ENCODE results near the gene XG.
"Not testable (repeated sequence)": the region's sequence is repeated elsewhere in the genome, so short reads cannot be mapped to it uniquely, and the experiment has no call there.

XG gene

DNA sequence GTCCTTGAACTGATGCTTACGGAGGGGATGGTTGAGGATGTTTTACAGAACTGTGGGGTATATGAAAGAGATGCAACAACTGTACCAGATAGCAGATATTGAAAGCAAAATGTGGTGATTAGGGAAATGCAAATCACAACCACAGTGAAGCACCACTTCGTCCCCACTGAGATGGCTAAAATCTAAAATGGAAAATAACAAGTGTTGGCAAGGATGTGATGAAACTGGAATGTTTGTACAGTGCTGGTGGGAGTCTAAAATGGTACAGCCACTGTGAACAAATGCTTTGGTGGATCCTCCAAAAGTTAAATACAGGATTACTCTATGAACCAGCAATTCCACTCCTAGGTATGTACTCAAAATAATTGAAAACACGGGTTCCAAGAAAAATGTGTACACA, 22.9 kb downstream of the XG start:
- DNase-seq (ENCODE audit: insufficient read length, low spot score): no peak
- FAIRE-seq: no peak
- no peak for TF ChIP-seq TAF1 (IDR thresholded peaks at IDR 0.05; ENCODE audit: low read depth, low read length)

DNA sequence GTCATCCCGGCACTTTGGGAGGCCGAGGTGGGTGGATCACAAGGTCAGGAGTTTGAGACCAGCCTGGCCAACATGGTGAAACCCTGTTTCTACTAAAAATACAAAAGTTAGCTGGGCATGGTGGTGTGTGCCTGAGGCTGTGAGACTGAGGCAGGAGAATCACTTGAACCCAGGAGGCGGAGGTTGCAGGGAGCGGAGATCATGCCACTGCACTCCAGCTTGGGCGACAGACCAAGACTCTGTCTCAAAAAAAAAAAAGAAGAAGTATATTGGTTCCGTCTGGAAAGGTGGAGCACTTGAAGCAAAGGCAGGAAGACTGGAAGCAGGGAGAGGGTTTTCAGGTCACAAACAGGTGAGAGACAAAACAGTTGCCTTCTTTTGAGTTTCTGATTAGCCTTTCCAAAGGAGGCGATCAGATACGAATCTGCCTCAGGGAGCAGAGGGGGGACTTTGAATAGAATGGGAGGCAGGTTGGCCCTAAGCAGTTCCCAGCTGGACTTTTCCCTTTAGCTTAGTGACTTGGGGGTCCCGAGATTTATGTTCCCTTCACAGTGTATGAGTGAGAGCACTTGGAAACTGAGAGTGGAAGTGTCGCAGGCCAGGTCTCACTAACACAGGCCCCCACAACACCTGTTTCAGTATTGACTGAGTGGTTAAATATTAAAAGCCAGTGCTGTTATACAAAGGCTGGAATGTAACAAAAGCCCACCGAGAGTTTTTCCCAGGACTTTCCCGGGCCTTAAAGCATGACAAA, 28.8 kb downstream of the XG start:
- DNase-seq (ENCODE audit: insufficient read length, low spot score); FAIRE-seq: not testable (repeated sequence)

DNA sequence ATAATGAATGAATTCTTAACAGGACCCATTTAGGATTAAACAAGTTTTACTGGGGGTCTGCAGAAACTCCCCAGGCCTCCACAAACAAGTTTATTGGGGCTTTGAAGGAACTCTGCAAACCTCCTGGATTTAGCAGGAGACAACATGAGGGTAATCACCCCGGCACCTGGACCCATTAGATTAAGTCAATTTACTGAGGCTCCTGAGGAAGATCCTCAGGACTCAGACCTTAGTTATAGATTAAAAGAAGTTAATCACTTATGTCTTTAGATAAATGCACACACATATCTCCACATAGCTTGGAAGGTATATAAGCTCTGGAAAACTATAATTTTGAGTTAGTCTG, 29.4 kb downstream of the XG start:
- TF ChIP-seq POU2F2 (IDR thresholded peaks at IDR 0.05; ENCODE audit: low read depth, low read length) (no peak), SPI1 (IDR thresholded peaks at IDR 0.05; ENCODE audit: low read depth, low read length) (no peak), PAX5 (IDR thresholded peaks at IDR 0.05; ENCODE audit: insufficient read depth, low read length, severe bottlenecking) (no peak), TAF1 (IDR thresholded peaks at IDR 0.05; ENCODE audit: low read depth, low read length) (no peak), POLR2AphosphoS5 (IDR thresholded peaks at IDR 0.05; ENCODE audit: low read depth, low read length) (no peak), POLR2A (IDR thresholded peaks at IDR 0.05; ENCODE audit: low read depth, low read length) (no peak)
- no peak for DNase-seq (ENCODE audit: insufficient read length, low spot score)
- no peak for FAIRE-seq

DNA sequence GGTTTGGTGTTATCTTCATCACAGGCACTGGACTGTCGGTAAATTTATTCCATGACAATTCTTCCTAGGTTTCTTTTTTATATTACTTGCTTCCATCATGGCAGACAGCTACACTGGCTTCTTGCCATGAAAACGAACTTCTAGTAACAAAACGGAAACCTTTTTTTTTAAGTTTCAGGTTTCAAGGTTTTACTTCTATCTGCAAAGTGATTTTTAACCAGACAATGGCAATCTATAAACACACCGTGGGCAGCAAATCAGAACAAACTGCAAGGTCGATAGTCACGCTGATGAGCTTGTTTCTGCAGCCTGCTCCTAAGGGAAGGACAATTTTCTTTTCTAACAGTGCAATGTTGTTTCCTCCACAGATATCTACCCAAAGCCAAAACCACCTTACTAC, 29.9 kb downstream of the XG start:
- FAIRE-seq: no peak

DNA sequence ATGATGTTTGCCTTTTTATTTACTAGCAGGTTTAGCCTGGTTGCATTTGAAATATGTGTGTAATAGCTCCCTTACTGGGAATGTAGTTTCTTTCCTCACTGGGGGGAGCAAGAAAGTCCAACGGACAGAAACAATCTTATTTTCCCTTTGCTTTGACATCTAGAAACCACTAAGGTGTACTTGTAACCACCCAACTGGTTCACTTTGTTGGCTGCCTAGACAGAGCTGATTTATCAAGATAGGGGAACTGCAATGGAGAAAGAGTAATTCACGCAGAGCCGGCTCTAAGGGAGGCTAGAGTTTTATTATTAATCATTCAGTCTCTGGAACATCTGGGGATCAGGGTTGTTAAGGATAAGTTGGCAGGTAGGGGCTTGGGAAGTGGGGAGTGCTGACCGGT, 30.3 kb downstream of the XG start:
- FAIRE-seq (no peak), DNase-seq (ENCODE audit: insufficient read length, low spot score) (no peak)
- TF ChIP-seq TAF1 (IDR thresholded peaks at IDR 0.05; ENCODE audit: low read depth, low read length) (no peak), PAX5 (IDR thresholded peaks at IDR 0.05; ENCODE audit: insufficient read depth, low read length, severe bottlenecking) (no peak), SPI1 (IDR thresholded peaks at IDR 0.05; ENCODE audit: low read depth, low read length) (no peak), POU2F2 (IDR thresholded peaks at IDR 0.05; ENCODE audit: low read depth, low read length) (no peak), POLR2AphosphoS5 (IDR thresholded peaks at IDR 0.05; ENCODE audit: low read depth, low read length) (no peak), POLR2A (IDR thresholded peaks at IDR 0.05; ENCODE audit: low read depth, low read length) (no peak)

More for the DNA sequence above, 29.9 kb downstream of the XG start:
- DNase-seq (ENCODE audit: insufficient read length, low spot score): no peak
- TF ChIP-seq POLR2AphosphoS5 (IDR thresholded peaks at IDR 0.05; ENCODE audit: low read depth, low read length) (no peak), SPI1 (IDR thresholded peaks at IDR 0.05; ENCODE audit: low read depth, low read length) (no peak), PAX5 (IDR thresholded peaks at IDR 0.05; ENCODE audit: insufficient read depth, low read length, severe bottlenecking) (no peak), TAF1 (IDR thresholded peaks at IDR 0.05; ENCODE audit: low read depth, low read length) (no peak), POU2F2 (IDR thresholded peaks at IDR 0.05; ENCODE audit: low read depth, low read length) (no peak), POLR2A (IDR thresholded peaks at IDR 0.05; ENCODE audit: low read depth, low read length) (no peak)

DNA sequence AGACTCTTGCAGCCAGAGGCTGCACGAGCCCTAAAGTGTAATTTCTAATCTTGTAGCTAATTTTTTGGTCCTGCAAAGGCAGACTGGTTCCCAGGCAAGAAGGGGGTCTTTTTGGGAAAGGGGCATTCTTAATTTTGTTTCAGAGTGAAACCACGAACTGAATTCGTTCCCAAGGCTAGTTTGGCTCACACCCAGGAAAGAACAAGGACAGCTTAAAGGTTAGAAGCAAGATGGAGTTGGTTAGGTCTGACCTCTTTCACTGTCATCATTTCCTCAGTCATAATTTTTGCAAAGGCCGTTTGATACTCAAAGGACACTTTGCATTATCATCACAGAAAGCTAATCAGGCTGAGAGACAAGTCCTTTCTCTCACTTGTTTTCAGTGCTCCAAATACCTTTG, 30.9 kb downstream of the XG start:
- no peak for TF ChIP-seq TAF1 (IDR thresholded peaks at IDR 0.05; ENCODE audit: low read depth, low read length)
- DNase-seq (ENCODE audit: insufficient read length, low spot score) (no peak), FAIRE-seq (no peak)

DNA sequence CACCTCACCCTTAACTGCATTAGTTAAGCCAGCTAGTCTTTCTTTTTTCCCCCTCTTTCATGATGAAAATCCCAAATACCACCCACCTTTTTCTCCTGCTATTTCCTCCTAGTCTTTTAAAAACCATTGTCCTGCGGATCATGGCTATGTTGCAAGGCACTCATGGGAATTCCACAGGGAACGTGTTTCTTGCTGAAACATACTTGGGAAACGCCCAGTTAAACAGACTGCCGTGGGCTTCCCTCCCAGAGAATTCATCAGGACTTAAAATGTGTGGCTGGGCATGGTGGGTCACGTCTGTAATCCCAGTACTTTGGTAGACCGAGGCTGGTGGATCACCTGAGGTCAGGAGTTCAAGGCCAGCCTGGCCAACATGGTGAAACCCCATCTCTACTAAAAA, 32.2 kb downstream of the XG start:
- DNase-seq (ENCODE audit: insufficient read length, low spot score): no peak
- no peak for FAIRE-seq
- TF ChIP-seq POLR2A (IDR thresholded peaks at IDR 0.05; ENCODE audit: low read depth, low read length) (no peak), PAX5 (IDR thresholded peaks at IDR 0.05; ENCODE audit: insufficient read depth, low read length, severe bottlenecking) (no peak), TAF1 (IDR thresholded peaks at IDR 0.05; ENCODE audit: low read depth, low read length) (no peak), POLR2AphosphoS5 (IDR thresholded peaks at IDR 0.05; ENCODE audit: low read depth, low read length) (no peak), SPI1 (IDR thresholded peaks at IDR 0.05; ENCODE audit: low read depth, low read length) (no peak), POU2F2 (IDR thresholded peaks at IDR 0.05; ENCODE audit: low read depth, low read length) (no peak)

DNA sequence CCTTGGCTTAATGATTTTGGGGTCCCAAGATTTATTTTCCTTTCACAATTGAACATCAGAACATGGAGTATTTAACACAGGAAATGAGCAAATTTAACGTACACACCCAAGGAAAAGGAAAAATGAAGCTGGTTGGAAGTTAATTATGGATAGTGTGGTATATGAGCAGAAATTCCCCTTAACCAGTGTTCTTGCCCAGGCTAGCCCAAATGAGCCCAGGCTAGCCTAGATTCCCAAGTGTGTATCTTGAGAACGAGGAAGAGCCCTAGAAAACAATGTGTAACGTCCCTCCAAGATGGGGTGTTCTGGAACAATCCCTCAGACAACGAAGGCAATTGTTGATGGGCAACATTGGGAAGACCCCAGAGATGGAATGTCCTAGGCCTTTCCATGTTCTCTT, 33.7 kb downstream of the XG start:
- TF ChIP-seq POLR2A (IDR thresholded peaks at IDR 0.05; ENCODE audit: low read depth, low read length): no peak
- no peak for TF ChIP-seq POU2F2 (IDR thresholded peaks at IDR 0.05; ENCODE audit: low read depth, low read length)
- TF ChIP-seq SPI1 (IDR thresholded peaks at IDR 0.05; ENCODE audit: low read depth, low read length): no peak
- no peak for TF ChIP-seq PAX5 (IDR thresholded peaks at IDR 0.05; ENCODE audit: insufficient read depth, low read length, severe bottlenecking)
- TF ChIP-seq TAF1 (IDR thresholded peaks at IDR 0.05; ENCODE audit: low read depth, low read length): no peak
- no peak for FAIRE-seq
- no peak for DNase-seq (ENCODE audit: insufficient read length, low spot score)

DNA sequence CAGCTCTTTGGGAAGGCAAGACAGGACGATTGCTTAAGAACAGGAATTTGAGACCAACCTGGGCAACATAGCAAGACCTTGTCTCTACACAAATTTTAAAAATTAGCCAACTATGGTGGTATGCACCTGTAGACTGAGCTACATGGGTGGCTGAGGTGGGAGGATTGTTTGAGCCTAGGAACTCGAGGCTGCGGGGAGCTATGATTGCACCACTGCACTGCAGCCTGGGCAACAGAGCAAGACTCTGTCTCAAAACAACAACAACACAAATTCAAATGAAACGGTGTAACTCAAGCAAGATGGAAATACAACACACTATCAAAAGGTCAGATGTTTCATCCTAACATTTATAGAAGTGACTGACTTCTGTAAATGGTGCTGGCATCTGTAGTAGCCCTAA, 37.1 kb downstream of the XG start:
- DNase-seq (ENCODE audit: insufficient read length, low spot score) (no peak), FAIRE-seq (no peak)
- TF ChIP-seq POLR2A (IDR thresholded peaks at IDR 0.05; ENCODE audit: low read depth, low read length) (no peak), PAX5 (IDR thresholded peaks at IDR 0.05; ENCODE audit: insufficient read depth, low read length, severe bottlenecking) (no peak), POU2F2 (IDR thresholded peaks at IDR 0.05; ENCODE audit: low read depth, low read length) (no peak), SPI1 (IDR thresholded peaks at IDR 0.05; ENCODE audit: low read depth, low read length) (no peak)

DNA sequence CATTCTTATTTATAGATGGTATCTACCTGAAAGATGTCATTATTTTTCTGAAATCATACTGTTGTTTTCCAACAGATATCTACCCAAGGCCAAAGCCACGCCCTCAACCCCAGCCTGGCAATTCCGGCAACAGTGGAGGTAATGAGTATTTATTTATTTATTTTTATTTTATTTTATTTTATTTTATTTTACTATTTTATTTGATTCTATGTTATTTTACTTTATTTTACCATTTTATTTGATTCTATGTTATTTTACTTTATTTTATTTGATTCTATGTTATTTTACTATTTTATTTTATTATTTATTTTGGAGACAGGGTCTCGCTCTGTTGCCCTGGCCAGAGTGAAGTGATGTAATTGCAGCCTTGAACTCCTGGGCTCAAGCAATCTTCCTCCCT, 37.7 kb downstream of the XG start:
- DNase-seq (ENCODE audit: insufficient read length, low spot score): no peak
- no peak for FAIRE-seq
- TF ChIP-seq POU2F2 (IDR thresholded peaks at IDR 0.05; ENCODE audit: low read depth, low read length) (no peak), PAX5 (IDR thresholded peaks at IDR 0.05; ENCODE audit: insufficient read depth, low read length, severe bottlenecking) (no peak), TAF1 (IDR thresholded peaks at IDR 0.05; ENCODE audit: low read depth, low read length) (no peak), SPI1 (IDR thresholded peaks at IDR 0.05; ENCODE audit: low read depth, low read length) (no peak), POLR2AphosphoS5 (IDR thresholded peaks at IDR 0.05; ENCODE audit: low read depth, low read length) (no peak), POLR2A (IDR thresholded peaks at IDR 0.05; ENCODE audit: low read depth, low read length) (no peak)

DNA sequence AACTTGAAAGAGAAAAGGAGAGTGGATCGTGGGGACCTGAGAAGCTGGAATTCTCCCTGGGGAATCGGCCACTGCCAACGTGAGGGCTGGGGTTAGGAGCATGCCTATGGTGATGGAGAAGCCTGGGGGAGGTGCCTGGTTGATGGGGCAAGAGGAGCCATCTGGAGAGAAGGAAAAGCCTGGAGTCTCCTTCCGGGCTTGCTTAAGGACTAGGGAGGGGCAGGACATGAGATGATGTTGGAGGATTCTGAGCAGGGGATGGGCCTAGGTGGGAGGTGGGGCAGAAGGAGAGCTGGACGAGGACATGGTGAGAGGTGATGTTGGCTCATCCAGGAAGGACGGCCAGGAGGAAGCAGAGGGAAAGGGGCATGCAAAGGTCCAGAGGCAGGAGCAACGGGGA, 41.9 kb downstream of the XG start:
- DNase-seq (ENCODE audit: insufficient read length, low spot score) (no peak), FAIRE-seq (no peak)
- TF ChIP-seq POLR2AphosphoS5 (IDR thresholded peaks at IDR 0.05; ENCODE audit: low read depth, low read length) (no peak), POU2F2 (IDR thresholded peaks at IDR 0.05; ENCODE audit: low read depth, low read length) (no peak), PAX5 (IDR thresholded peaks at IDR 0.05; ENCODE audit: insufficient read depth, low read length, severe bottlenecking) (no peak)
